Measurements from ENCODE around the gene RPA3. TPM values are rescaled to one million over a fixed set of nuclear protein-coding genes. Genes with fewer than 3 reads are reported as not detected.

Gene RPA3
- total RNA-seq, 1 donor from 2014 or later: 110 TPM

DNA sequence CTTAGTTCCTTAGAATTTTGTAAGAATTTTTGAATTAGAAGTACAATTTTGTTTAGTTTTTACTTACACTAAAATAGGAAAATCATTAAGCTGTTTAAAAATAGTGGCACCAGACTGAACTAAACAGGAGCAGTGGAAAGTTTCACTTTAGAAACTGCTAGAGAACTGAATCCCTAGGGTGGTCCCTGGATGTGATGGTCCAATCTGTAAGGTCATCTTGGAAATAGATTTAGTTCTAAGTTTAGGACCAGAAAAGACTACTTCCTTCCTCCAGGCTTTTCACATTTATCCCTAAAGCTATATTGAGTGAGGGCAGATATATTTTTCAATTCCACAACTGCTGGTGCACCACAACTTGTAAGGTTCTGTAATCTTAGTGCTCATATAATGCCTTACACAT, 19.0 kb downstream of the RPA3 start:
- Mint-ChIP-seq H3K36me3 (ENCODE audit: low read depth) (peaks cover 10% of the 10 kb centered on the region), H3K4me1 (ENCODE audit: low read depth) (peaks cover 7% of the 10 kb centered on the region), H3K9me3 (peaks cover 4% of the 10 kb centered on the region), H3K27ac (no peak overlapping the region), H3K27me3 (ENCODE audit: insufficient read depth) (no peaks in the 10 kb centered on the region), H3K4me3 (no peak overlapping the region)
- intact Hi-C loops (cut with micrococcal nuclease): no loop called here
- no peak for DNase-seq (ENCODE audit: low spot score)

DNA sequence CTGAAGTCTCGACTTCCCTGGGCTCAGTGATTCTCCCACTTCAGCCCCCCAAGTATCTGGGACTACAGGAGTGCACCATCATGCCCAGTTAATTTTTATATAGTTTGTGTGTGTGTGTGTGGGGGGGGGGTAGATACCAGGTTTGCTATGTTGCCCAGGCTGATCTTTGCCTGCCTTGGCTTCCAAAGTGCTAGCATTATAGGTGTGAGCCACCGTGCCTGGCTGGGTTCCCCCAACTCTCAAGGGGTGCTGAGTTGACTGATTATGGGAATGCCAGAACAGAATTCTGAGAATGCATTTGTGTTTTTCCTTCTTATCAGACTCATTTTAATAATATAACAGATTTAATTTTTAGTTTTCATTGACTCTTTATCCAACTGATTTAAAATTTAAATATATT, 19.5 kb downstream of the RPA3 start:
- no peaks in the 10 kb centered on the region for H3K27me3 Mint-ChIP-seq (ENCODE audit: insufficient read depth)
- peaks cover 4% of the 10 kb centered on the region for H3K9me3 Mint-ChIP-seq
- H3K4me3 Mint-ChIP-seq: no peak overlapping the region
- intact Hi-C loops (cut with micrococcal nuclease): no loop called here
- H3K27ac Mint-ChIP-seq: no peak overlapping the region
- H3K4me1 Mint-ChIP-seq (ENCODE audit: low read depth): peaks cover 7% of the 10 kb centered on the region
- H3K36me3 Mint-ChIP-seq (ENCODE audit: low read depth): peaks cover 10% of the 10 kb centered on the region
- DNase-seq (ENCODE audit: low spot score): no peak

DNA sequence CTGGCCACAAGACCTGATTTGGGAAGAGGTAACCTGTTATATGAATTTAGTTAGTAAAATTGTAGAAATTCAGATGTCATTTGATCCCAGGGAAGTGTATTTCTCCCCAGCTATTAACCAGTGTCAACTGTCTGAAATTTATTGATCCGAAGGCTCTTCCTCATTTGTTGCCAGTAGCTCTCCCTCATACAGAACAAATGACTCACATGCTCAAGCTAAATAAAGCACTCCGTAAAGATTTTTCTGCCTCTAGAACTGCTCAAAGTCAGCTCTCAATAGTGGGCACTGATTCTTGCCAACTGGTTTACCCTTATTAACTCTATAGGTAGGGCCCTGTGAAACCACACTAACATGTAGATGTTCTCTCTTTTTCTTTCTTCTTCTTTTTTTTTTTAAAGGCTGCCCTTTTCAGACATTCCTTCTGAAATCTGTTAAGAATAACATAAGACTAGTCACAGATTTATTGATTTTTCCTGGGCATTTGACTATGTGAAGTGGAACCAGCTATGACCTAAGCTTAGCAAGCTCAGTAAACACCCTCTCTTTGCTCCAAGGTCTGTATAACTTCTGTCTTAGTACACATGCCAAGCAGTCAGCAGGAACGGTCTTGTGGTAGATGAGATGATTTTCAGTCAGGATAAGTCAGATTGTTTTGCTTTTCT, 21.8 kb downstream of the RPA3 start:
- DNase-seq (ENCODE audit: low spot score): no peak
- no peaks in the 10 kb centered on the region for H3K27me3 Mint-ChIP-seq (ENCODE audit: insufficient read depth)
- peaks cover 4% of the 10 kb centered on the region for H3K9me3 Mint-ChIP-seq
- intact Hi-C loops (cut with micrococcal nuclease): no loop called here
- peaks cover 10% of the 10 kb centered on the region for H3K36me3 Mint-ChIP-seq (ENCODE audit: low read depth)
- no peak overlapping the region for H3K4me3 Mint-ChIP-seq
- peaks cover 7% of the 10 kb centered on the region for H3K4me1 Mint-ChIP-seq (ENCODE audit: low read depth)
- H3K27ac Mint-ChIP-seq: no peak overlapping the region

DNA sequence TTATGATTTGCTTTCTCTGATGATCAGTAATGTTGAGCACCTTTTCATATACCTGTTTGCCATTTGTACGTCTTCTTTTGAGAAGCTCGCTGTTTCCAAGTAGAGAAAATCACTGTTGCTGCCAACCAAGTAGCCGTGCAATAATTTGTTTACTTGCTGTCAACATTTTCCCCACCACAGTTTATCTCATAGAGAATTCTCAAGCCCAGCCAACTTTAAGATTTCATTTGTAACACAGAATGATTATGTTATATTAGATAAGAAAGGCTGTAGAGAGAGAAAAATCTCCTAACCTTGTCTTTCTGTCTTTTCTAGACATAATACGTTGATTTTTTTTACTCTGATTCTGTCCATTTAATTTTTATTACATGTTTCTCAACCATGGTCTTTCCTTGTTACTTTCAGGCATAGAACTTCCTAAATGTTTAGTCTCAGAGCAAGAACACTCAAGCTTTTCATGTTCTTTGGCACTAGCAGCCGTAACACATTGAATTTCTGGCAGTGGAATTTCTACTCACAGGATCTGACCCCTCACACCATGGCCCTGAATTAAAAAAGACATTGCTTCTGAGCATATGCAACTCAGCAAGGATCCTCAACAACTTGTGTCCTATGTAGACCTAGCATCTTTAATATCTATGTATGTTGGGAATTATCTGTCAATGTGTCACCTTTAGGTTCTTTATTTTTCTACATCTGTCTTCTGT, 23.1 kb downstream of the RPA3 start:
- DNase-seq (ENCODE audit: low spot score): no peak
- peaks cover 7% of the 10 kb centered on the region for H3K4me1 Mint-ChIP-seq (ENCODE audit: low read depth)
- H3K27me3 Mint-ChIP-seq (ENCODE audit: insufficient read depth): no peaks in the 10 kb centered on the region
- intact Hi-C loops (cut with micrococcal nuclease): no loop called here
- no peak overlapping the region for H3K27ac Mint-ChIP-seq
- no peak overlapping the region for H3K4me3 Mint-ChIP-seq
- H3K36me3 Mint-ChIP-seq (ENCODE audit: low read depth): peaks cover 10% of the 10 kb centered on the region
- peaks cover 4% of the 10 kb centered on the region for H3K9me3 Mint-ChIP-seq

DNA sequence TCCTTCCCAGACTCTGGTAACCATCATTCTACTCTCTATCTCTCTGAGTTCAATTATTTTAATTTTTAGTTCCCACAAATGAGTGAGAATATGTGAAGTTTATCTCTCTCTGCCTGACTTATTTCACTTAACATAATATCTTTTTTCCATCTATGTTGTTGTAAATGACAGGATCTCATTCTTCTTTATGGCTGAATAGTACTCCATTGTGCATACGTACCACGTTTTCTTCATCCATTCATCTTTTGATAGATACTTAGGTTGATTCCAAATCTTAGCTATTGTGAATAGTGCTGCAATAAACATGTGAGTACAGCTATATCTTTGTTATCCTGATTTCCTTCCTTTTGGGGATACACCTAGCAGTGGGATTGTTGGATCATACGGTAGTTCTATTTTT, 23.9 kb downstream of the RPA3 start:
- H3K36me3 Mint-ChIP-seq (ENCODE audit: low read depth): peaks cover 10% of the 10 kb centered on the region
- DNase-seq (ENCODE audit: low spot score): no peak
- H3K9me3 Mint-ChIP-seq: peaks cover 4% of the 10 kb centered on the region
- H3K27ac Mint-ChIP-seq: no peak overlapping the region
- no peak overlapping the region for H3K4me3 Mint-ChIP-seq
- peaks cover 1% of the 10 kb centered on the region for H3K4me1 Mint-ChIP-seq (ENCODE audit: low read depth)
- no peaks in the 10 kb centered on the region for H3K27me3 Mint-ChIP-seq (ENCODE audit: insufficient read depth)
- intact Hi-C loops (cut with micrococcal nuclease): no loop called here

DNA sequence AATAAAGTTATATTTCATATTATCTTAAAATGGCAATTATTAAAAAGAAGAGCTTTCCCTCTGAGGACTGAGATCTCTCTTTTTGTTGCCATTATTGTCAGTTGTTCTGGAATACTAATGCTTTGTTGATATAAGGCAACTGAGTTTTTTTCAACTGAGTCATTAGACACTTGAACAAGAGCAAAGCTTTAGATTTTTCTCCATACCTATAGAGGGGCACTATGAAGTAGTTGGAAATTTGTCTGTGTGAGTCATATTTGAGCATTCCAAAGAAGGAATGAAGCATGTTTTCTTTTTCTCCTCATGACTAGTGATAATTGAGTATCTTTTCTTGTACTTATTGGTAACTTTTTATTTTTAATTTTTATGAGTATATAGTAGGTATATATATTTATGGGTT, 24.5 kb downstream of the RPA3 start:
- intact Hi-C loops (cut with micrococcal nuclease): no loop called here
- Mint-ChIP-seq H3K27me3 (ENCODE audit: insufficient read depth) (no peaks in the 10 kb centered on the region), H3K9me3 (peaks cover 4% of the 10 kb centered on the region), H3K4me1 (ENCODE audit: low read depth) (no peaks in the 10 kb centered on the region), H3K27ac (no peak overlapping the region), H3K4me3 (no peak overlapping the region), H3K36me3 (ENCODE audit: low read depth) (peaks cover 10% of the 10 kb centered on the region)
- no peak for DNase-seq (ENCODE audit: low spot score)

DNA sequence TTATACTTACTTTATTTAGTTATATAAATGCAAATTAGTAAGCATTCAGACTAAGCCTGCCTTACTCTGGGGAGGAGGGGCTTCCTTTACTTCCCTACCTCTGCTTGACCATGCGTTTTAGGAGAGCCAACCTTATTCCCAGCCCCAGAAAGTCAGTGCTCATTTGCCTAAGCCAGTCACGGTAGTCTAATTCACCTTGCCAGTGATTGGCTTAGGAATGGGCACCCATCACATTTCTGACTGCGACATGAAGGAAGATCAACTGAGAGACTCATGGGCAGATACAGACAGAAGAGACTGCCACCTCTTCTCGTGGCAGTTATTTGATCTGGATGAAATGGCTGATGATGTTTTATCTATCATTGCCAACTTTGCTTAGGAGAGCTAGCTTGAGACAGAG, 29.5 kb downstream of the RPA3 start:
- no peaks in the 10 kb centered on the region for H3K4me1 Mint-ChIP-seq (ENCODE audit: low read depth)
- no peak overlapping the region for H3K27ac Mint-ChIP-seq
- H3K4me3 Mint-ChIP-seq: no peak overlapping the region
- no peaks in the 10 kb centered on the region for H3K9me3 Mint-ChIP-seq
- DNase-seq (ENCODE audit: low spot score): no peak
- no peaks in the 10 kb centered on the region for H3K27me3 Mint-ChIP-seq (ENCODE audit: insufficient read depth)
- no peaks in the 10 kb centered on the region for H3K36me3 Mint-ChIP-seq (ENCODE audit: low read depth)
- intact Hi-C loops (cut with micrococcal nuclease): no loop called here

DNA sequence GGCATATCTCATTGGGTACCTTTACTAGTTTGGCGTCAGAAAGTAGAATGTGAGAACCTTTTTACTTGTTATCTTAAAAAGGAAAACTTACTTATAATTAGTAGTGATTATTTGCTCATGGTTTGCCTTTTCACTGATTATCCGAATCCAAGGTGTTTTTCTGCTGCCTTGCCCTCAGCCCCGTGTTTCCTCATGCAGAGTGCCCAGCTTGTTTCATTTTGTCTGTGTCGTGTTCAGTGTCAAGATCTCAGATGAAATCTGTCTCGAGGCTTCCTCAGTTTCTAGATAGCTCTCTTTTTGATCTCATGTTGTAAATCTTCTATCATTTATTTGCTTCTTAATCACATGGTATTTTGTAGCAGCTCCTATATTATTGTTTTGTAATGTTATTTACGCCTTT, 30.1 kb downstream of the RPA3 start:
- no peak overlapping the region for H3K4me3 Mint-ChIP-seq
- no peaks in the 10 kb centered on the region for H3K4me1 Mint-ChIP-seq (ENCODE audit: low read depth)
- no peaks in the 10 kb centered on the region for H3K9me3 Mint-ChIP-seq
- H3K27ac Mint-ChIP-seq: no peak overlapping the region
- H3K27me3 Mint-ChIP-seq (ENCODE audit: insufficient read depth): no peaks in the 10 kb centered on the region
- no peaks in the 10 kb centered on the region for H3K36me3 Mint-ChIP-seq (ENCODE audit: low read depth)
- intact Hi-C loops (cut with micrococcal nuclease): no loop called here
- no peak for DNase-seq (ENCODE audit: low spot score)

DNA sequence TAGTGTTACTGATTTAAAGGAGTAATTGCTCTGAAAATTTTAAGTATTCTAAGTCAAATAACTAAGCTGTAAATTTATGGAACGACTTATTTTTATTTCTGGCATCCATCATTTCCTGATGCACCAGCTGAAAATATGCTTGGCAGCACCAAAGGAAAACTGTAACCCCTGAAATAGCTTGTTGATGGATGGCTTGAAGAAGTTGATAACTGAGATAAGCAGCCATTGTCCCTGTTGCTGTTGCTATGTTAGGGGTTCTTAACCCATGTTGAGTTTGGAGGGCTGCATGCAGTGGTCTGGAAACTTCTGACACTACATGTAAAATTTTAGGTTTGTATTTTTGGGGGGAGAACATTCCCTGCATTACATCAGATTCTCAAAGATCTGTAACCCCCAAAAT, 30.6 kb downstream of the RPA3 start:
- Mint-ChIP-seq H3K4me1 (ENCODE audit: low read depth) (no peaks in the 10 kb centered on the region), H3K27ac (no peak overlapping the region), H3K4me3 (no peak overlapping the region), H3K9me3 (no peaks in the 10 kb centered on the region), H3K36me3 (ENCODE audit: low read depth) (no peaks in the 10 kb centered on the region), H3K27me3 (ENCODE audit: insufficient read depth) (no peaks in the 10 kb centered on the region)
- DNase-seq (ENCODE audit: low spot score): no peak
- intact Hi-C loops (cut with micrococcal nuclease): no loop called here

DNA sequence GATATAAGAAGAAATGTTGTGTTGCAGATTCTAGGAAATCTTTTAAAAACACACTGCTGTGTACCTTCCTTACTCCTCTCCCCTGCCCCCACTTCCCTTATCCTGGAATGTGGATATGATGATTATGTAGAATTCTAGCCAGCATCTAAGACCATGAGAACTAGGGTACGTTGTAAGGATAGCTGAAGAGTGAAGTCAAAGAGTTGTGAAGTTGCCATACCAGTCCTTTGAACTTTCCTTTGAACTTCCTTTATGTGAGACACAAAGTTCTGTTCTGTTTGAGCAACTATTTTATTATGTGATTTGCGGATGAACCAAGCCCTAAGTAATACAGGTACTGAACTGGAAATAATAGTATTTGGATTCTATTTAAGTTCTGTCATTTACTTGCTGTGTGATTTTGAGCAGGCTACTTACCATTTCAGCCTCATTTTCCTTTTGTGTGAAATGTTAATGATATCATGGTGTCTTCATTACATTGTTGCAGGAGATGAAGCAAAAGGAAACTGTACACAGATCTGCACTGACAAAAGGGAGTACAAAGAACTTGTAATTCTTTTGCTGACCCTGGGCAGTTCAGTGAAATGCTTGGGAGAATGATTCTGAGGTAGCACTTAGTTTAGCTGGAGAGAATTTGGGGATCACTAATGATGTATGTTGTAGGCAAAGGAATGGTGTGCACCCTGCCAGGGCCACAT, 31.4 kb downstream of the RPA3 start:
- H3K36me3 Mint-ChIP-seq (ENCODE audit: low read depth): no peaks in the 10 kb centered on the region
- no peak overlapping the region for H3K27ac Mint-ChIP-seq
- intact Hi-C loops (cut with micrococcal nuclease): no loop called here
- no peak overlapping the region for H3K4me3 Mint-ChIP-seq
- no peak for DNase-seq (ENCODE audit: low spot score)
- no peaks in the 10 kb centered on the region for H3K27me3 Mint-ChIP-seq (ENCODE audit: insufficient read depth)
- H3K9me3 Mint-ChIP-seq: no peaks in the 10 kb centered on the region
- no peaks in the 10 kb centered on the region for H3K4me1 Mint-ChIP-seq (ENCODE audit: low read depth)

DNA sequence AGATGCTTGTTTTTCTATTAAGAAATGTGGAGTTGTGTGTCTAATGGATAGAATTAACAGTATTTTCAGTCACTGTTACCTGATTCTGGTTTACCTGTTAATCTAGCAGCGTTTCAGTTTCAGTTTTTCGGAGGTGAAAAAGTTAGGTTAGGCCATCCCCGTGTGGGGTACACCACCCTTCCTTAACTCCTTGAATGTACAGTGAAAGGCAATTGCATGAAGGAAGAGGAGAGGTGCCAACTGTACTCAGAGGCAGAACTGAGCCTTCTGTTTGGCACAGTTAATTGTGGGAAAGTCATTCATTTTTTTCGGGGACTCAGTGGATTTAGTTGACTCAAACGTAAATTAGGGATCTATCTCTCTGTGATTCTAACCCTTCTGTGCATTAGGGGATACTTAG, 35.5 kb downstream of the RPA3 start:
- no peaks in the 10 kb centered on the region for H3K27me3 Mint-ChIP-seq (ENCODE audit: insufficient read depth)
- H3K4me3 Mint-ChIP-seq: no peak overlapping the region
- intact Hi-C loops (cut with micrococcal nuclease): loop anchor here (5.0 kb wide), 3 partner anchors 34 to 149 kb away; partner anchors contain the start of gene RPA3
- H3K36me3 Mint-ChIP-seq (ENCODE audit: low read depth): peaks cover 2% of the 10 kb centered on the region
- H3K9me3 Mint-ChIP-seq: peaks cover 3% of the 10 kb centered on the region
- no peak for DNase-seq (ENCODE audit: low spot score)
- no peak overlapping the region for H3K27ac Mint-ChIP-seq
- H3K4me1 Mint-ChIP-seq (ENCODE audit: low read depth): peaks cover 12% of the 10 kb centered on the region

DNA sequence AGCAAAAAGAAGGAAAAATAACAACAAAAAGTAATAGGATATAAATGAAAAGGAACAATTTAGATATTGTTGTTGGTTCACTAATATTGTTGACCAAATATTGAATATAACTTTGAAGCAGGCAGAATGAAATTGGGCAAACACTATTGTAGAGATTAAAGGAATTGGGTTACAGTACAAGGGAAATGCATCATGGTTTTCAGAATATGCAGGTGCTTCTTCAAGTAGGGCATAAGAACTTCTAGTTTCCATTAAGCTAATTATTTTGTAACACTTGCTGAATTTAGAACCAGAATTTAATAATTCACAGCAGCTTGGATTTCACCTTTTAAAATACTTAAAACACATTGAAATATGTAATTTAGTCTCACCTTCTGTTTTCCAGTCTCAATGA, 36.5 kb downstream of the RPA3 start:
- Mint-ChIP-seq H3K27me3 (ENCODE audit: insufficient read depth) (no peaks in the 10 kb centered on the region), H3K27ac (no peak overlapping the region), H3K4me1 (ENCODE audit: low read depth) (peaks cover 12% of the 10 kb centered on the region), H3K36me3 (ENCODE audit: low read depth) (peaks cover 6% of the 10 kb centered on the region), H3K9me3 (peaks cover 4% of the 10 kb centered on the region), H3K4me3 (no peak overlapping the region)
- DNase-seq (ENCODE audit: low spot score): no peak
- intact Hi-C loops (cut with micrococcal nuclease): loop anchor here (1.0 to 5.0 kb wide), 10 partner anchors 35 to 615 kb away; partner anchors contain the start of genes GLCCI1 and RPA3
